ENCODE results near the gene SNORC. TPM values are rescaled to one million over a fixed set of nuclear protein-coding genes. Genes with fewer than 3 reads are reported as not detected.

Gene SNORC
- polyA plus RNA-seq, 1 donor (not counting 4 experiments of a cell fraction or from before 2014, with no cell fraction given), result 0.66 TPM

GRCh38 chr2:232890536-232890895, 20.5 kb downstream of the SNORC start:
- H3K9me1 ChIP-seq (ENCODE audit: control insufficient read depth, extremely low read depth, insufficient read depth, low read length), result no peaks in the 10 kb centered on the region
- TF ChIP-seq EZH2 (IDR thresholded peaks at IDR 0.05; ENCODE audit: low read length) (no peak), CTCF (optimal IDR thresholded peaks at IDR 0.05 in 1 of 3, IDR thresholded peaks at IDR 0.05 in 1 of 3, conservative IDR thresholded peaks at IDR 0.05 in 1 of 3; ENCODE audit: extremely low read depth in 1 of 3, insufficient read depth in 2 of 3, low read length in 3 of 3) (no peak)
- no peaks in the 10 kb centered on the region for H4K20me1 ChIP-seq (ENCODE audit: control insufficient read depth, extremely low read depth, insufficient read depth, low read length)
- no peak overlapping the region for H3K27ac ChIP-seq (ENCODE audit: control insufficient read depth, insufficient read depth, low read length)
- no peaks in the 10 kb centered on the region for H3K9me3 ChIP-seq (ENCODE audit: control insufficient read depth, low read depth, low read length)
- H3K4me1 ChIP-seq (ENCODE audit: control insufficient read depth, extremely low read depth, insufficient read depth, low read length), result peaks cover 5% of the 10 kb centered on the region
- H3K79me2 ChIP-seq (ENCODE audit: control insufficient read depth, insufficient read depth, low read length), result no peaks in the 10 kb centered on the region
- no peaks in the 10 kb centered on the region for H3K36me3 ChIP-seq (ENCODE audit: control insufficient read depth in 2 of 2, extremely low read depth in 1 of 2, insufficient read depth in 2 of 2, low read length in 2 of 2)
- FAIRE-seq (no peak), DNase-seq (ENCODE audit: low read depth, low spot score) (no peak)
- no peak overlapping the region for H3K9ac ChIP-seq (ENCODE audit: control insufficient read depth, extremely low read depth, insufficient read depth, low read length)
- no peak overlapping the region for H3K4me2 ChIP-seq (ENCODE audit: control insufficient read depth, extremely low read depth, insufficient read depth, low read depth, low read length)
- peaks cover 5% of the 10 kb centered on the region for H3K27me3 ChIP-seq (ENCODE audit: control insufficient read depth, extremely low read depth, insufficient read depth, low read length)
- no peak overlapping the region for H2AFZ ChIP-seq (ENCODE audit: control insufficient read depth, low read length)
- dilution Hi-C loops (cut with MboI; ENCODE audit: extremely low pct_ligation_motif_present, low sequenced_read_pairs), result no loop called here
- no peak overlapping the region for H3K4me3 ChIP-seq (ENCODE audit: control insufficient read depth in 2 of 3, extremely low read depth in 1 of 3, insufficient read depth in 2 of 3, low read depth in 1 of 3, low read length in 3 of 3)

- H3K4me3 ChIP-seq (ENCODE audit: control insufficient read depth in 2 of 3, extremely low read depth in 1 of 3, insufficient read depth in 2 of 3, low read depth in 1 of 3, low read length in 3 of 3), result no peak overlapping the region
- no peaks in the 10 kb centered on the region for H3K79me2 ChIP-seq (ENCODE audit: control insufficient read depth, insufficient read depth, low read length)
- dilution Hi-C loops (cut with MboI; ENCODE audit: extremely low pct_ligation_motif_present, low sequenced_read_pairs), result no loop called here
- H3K9me3 ChIP-seq (ENCODE audit: control insufficient read depth, low read depth, low read length), result no peaks in the 10 kb centered on the region
- no peaks in the 10 kb centered on the region for H4K20me1 ChIP-seq (ENCODE audit: control insufficient read depth, extremely low read depth, insufficient read depth, low read length)
- TF ChIP-seq EZH2 (IDR thresholded peaks at IDR 0.05; ENCODE audit: low read length) (no peak), CTCF (optimal IDR thresholded peaks at IDR 0.05 in 1 of 3, IDR thresholded peaks at IDR 0.05 in 1 of 3, conservative IDR thresholded peaks at IDR 0.05 in 1 of 3; ENCODE audit: extremely low read depth in 1 of 3, insufficient read depth in 2 of 3, low read length in 3 of 3) (no peak)
- no peak for FAIRE-seq
- H2AFZ ChIP-seq (ENCODE audit: control insufficient read depth, low read length), result no peak overlapping the region
- no peaks in the 10 kb centered on the region for H3K9me1 ChIP-seq (ENCODE audit: control insufficient read depth, extremely low read depth, insufficient read depth, low read length)
- H3K36me3 ChIP-seq (ENCODE audit: control insufficient read depth in 2 of 2, extremely low read depth in 1 of 2, insufficient read depth in 2 of 2, low read length in 2 of 2), result no peaks in the 10 kb centered on the region
- no peak overlapping the region for H3K9ac ChIP-seq (ENCODE audit: control insufficient read depth, extremely low read depth, insufficient read depth, low read length)
- no peak for DNase-seq (ENCODE audit: low read depth, low spot score)
- H3K27ac ChIP-seq (ENCODE audit: control insufficient read depth, insufficient read depth, low read length), result no peak overlapping the region
- H3K4me2 ChIP-seq (ENCODE audit: control insufficient read depth, extremely low read depth, insufficient read depth, low read depth, low read length), result no peak overlapping the region
- H3K27me3 ChIP-seq (ENCODE audit: control insufficient read depth, extremely low read depth, insufficient read depth, low read length), result peaks cover 5% of the 10 kb centered on the region
- peaks cover 5% of the 10 kb centered on the region for H3K4me1 ChIP-seq (ENCODE audit: control insufficient read depth, extremely low read depth, insufficient read depth, low read length)
These were observed 21.0 kb downstream of the SNORC start for GRCh38 chr2:232890896-232891601.
